NT2/D1 (cell line): ENCODE results near the gene PGP.

ENCODE experiments used
- SUZ12 ChIP-seq: IDR thresholded peaks from 2 replicates; pipeline ENCODE4 v1.6.1; 2011; ENCODE audit not compliant: insufficient read length, insufficient read depth; ENCODE audit errors: extremely low read depth
- YY1 ChIP-seq: IDR thresholded peaks from 2 replicates; pipeline ENCODE4 v1.6.1; 2011; ENCODE audit not compliant: insufficient read length, insufficient read depth
- ZNF274 ChIP-seq: IDR thresholded peaks from 2 replicates; pipeline ENCODE4 v1.6.1; 2011; ENCODE audit warnings: mild to moderate bottlenecking, low read depth, low read length

DNA sequence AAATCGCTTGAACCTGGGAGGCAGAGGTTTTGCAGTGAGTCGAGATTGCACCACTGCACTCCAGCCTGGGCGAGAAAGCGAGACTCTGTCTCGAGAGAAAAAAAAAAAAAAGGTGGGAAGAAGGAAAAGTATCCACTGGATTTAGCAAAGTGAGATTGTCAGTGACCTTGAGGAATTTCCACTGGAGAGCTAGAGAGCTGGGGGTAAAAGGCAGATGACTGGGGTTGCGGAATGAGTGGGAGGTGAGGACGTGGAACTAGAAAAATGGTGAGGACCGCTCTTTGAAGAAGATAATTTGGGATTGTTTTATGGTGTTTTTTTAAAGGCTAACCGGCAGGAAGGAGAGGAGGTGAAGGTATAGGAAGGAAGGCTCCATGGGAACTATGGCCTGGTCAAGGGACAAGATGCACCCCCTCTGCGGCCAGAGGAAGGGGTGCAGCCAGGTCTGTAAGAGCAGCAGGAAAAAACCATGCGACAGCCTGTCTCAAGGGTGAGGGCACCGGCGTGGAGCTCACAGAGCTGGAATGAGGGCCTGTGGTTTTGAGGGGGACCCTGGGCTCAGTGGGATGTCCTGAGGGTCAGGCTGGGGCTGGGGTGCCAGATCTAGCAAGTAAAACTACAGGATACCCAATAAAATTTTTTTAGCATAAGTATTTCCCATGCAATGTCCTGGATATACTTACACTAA is 10.1 kb downstream of the PGP start:
- no peak for TF ChIP-seq ZNF274
- no peak for TF ChIP-seq YY1
- TF ChIP-seq SUZ12 = no peak
